Right ventricle myocardium superior (tissue), 1 donor: Measurements from ENCODE around the gene KNL1. TPM values are rescaled to one million over a fixed set of nuclear protein-coding genes. Genes with fewer than 3 reads are reported as not detected.
"Not testable (repeated sequence)": the region's sequence is repeated elsewhere in the genome, so short reads cannot be mapped to it uniquely, and the experiment has no call there.

Experiments used
- ATAC-seq: fragments of 200-7000 bp; cut with Tn5 transposase; one replicate; pipeline ENCODE4 v1.9.1; 2020; ENCODE audit warnings: mild to moderate bottlenecking; ENCODE audit not compliant: poor library complexity
- DNase-seq: peaks from one replicate; pipeline ENCODE4 v3.0.0-alpha.2; 2020
- intact Hi-C: fragments of 100-400 bp; cut with DNase I; formaldehyde crosslinking; loops from one replicate; pipeline ENCODE4 v1.11.2; 2022
- long read RNA-seq: library from polyadenylated mRNA; unstranded; transcript quantifications from one replicate; pipeline ENCODE4 v2.0.0, GENCODE V29; 2021
- total RNA-seq: library from RNA; stranded (reverse); fragmentation: NEBNext Ultra II Directional; extraction: Animal tissue kit (Norgen Biotek cat#: 25700); gene quantifications from one replicate; pipeline ENCODE4 v1.2.1, GENCODE V29; 2021
- donor health status: DM: no; HTN: yes; CAD: no; lungs with severe emphysema.

The KNL1 gene
- 0.51 TPM for total RNA-seq
- long read RNA-seq, result 0 reads

- intact Hi-C loops, result loop anchor here (10.0 kb wide), 1 partner anchor 79 kb away; no protein-coding TSS in a partner anchor
- DNase-seq (peak; percentile 91), ATAC-seq (peak; percentile 97)
These were observed at the start of gene KNL1 for GRCh38 chr15:40593588-40594428. TSS of gene KNL1 (plus strand) at chr15:40594249. CDS start at chr15:40602932, 8,683 bp downstream.

- no peak for ATAC-seq
- intact Hi-C loops, result no loop called here
- no peak for DNase-seq
These were observed 48.6 kb upstream of the KNL1 start for GRCh38 chr15:40545457-40545856.

GRCh38 chr15:40548610-40549009 is 45.4 kb upstream of the KNL1 start:
- intact Hi-C loops, result no loop called here
- DNase-seq, result no peak
- no peak for ATAC-seq

GRCh38 chr15:40549894-40550293 is 44.2 kb upstream of the KNL1 start:
- intact Hi-C loops, result no loop called here
- ATAC-seq (peak; percentile 95), DNase-seq (peak; percentile 90)

- ATAC-seq (peak; percentile 35), DNase-seq (no peak)
- intact Hi-C loops, result no loop called here
These were observed 43.6 kb upstream of the KNL1 start for GRCh38 chr15:40550341-40551037.

GRCh38 chr15:40554161-40554525 is 39.9 kb upstream of the KNL1 start:
- DNase-seq (no peak), ATAC-seq (no peak)
- intact Hi-C loops, result no loop called here

- DNase-seq (no peak), ATAC-seq (no peak)
- intact Hi-C loops, result no loop called here
These were observed 38.2 kb upstream of the KNL1 start for GRCh38 chr15:40555876-40556275.

GRCh38 chr15:40558952-40559742 is 34.9 kb upstream of the KNL1 start:
- ATAC-seq (no peak), DNase-seq (no peak)
- intact Hi-C loops, result no loop called here

GRCh38 chr15:40562691-40563090 is 31.4 kb upstream of the KNL1 start:
- no peak for ATAC-seq
- no peak for DNase-seq
- intact Hi-C loops, result no loop called here

- ATAC-seq (no peak), DNase-seq (no peak)
- intact Hi-C loops, result no loop called here
These were observed 30.6 kb upstream of the KNL1 start for GRCh38 chr15:40563426-40563825.

GRCh38 chr15:40564591-40565332 is 29.3 kb upstream of the KNL1 start, which contains the start of gene CCDC32:
TSS of gene CCDC32 (minus strand) at chr15:40565042. CDS start at chr15:40563015, 2,027 bp downstream.
- intact Hi-C loops, result no loop called here
- DNase-seq, result peak; percentile 98
- ATAC-seq, result peak; percentile 97

GRCh38 chr15:40565333-40566238 is 28.5 kb upstream of the KNL1 start:
- no peak for DNase-seq
- no peak for ATAC-seq

GRCh38 chr15:40567111-40567510 is 26.9 kb upstream of the KNL1 start:
- no peak for DNase-seq
- ATAC-seq, result no peak
- intact Hi-C loops, result no loop called here

More at GRCh38 chr15:40565333-40566238, 28.5 kb upstream of the KNL1 start:
- intact Hi-C loops, result no loop called here

GRCh38 chr15:40569129-40569953 is 24.7 kb upstream of the KNL1 start, which contains the start of gene RPUSD2:
TSS of gene RPUSD2 (plus strand) at chr15:40569299. CDS start at chr15:40569338, 39 bp downstream.
- DNase-seq, result peak; percentile 96
- intact Hi-C loops, result no loop called here

GRCh38 chr15:40575113-40575512 is 18.9 kb upstream of the KNL1 start:
- ATAC-seq (no peak), DNase-seq (no peak)
- intact Hi-C loops, result no loop called here

More at GRCh38 chr15:40569129-40569953, 24.7 kb upstream of the KNL1 start, which contains the start of gene RPUSD2:
- ATAC-seq, result peak; percentile 86

- ATAC-seq, intact Hi-C loops, DNase-seq: not testable (repeated sequence)
These were observed 17.1 kb upstream of the KNL1 start for GRCh38 chr15:40576914-40577313.
